GM19099 (cell line): ENCODE measurements around the gene SACS.

ENCODE experiments used
- POLR2A ChIP-seq: IDR thresholded peaks from 3 replicates; pipeline ENCODE4 v1.6.1; 2011; ENCODE audit warnings: low read depth; ENCODE audit not compliant: insufficient read length; ENCODE audit errors: extremely low read depth

Gene SACS

GRCh38 chr13:23437916-23438315 is 4.4 kb upstream of the SACS start:
- no peak for TF ChIP-seq POLR2A

DNA sequence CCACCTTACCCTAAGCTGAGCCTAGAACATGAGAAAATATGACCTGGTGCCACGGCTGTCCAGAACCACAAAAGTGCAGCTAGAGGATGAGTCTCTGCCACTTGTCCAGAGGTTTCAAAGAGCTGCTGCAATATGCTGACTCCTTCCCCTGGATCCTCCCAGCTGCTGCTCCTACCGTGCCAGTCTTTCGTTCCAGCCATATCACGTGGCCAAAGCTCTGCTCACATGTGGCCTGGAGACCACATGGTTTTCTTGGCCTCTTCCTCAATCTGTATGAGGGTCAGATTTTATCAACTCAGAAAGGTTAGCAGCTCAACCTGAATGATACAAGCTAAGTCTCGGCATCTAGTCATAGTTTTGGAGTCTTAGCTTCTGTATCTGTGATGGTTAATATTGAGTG is 3.2 kb upstream of the SACS start:
- no peak for TF ChIP-seq POLR2A

DNA sequence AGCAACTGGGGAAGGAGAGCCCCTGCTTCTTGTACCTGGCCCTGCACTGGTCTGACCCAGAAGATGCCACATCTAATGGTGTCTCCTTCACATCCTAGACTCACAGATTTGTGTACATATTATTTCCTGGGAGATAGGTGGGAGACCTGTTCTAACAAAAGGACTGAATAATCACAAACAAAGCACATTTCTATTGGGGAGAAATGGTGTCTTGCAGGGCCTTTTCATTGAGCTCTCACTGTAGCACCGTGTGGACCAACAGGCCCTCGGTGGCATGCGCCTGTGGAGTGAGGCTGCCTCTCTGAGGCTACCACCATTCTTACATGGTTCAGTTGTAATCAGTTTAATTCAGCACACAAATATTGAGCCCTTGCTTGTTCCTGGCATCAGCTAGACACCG is 989 bp upstream of the SACS start:
- TF ChIP-seq POLR2A, result no peak

- no peak for TF ChIP-seq POLR2A
Measured at GRCh38 chr13:23432626-23433025, 876 bp downstream of the SACS start.

DNA sequence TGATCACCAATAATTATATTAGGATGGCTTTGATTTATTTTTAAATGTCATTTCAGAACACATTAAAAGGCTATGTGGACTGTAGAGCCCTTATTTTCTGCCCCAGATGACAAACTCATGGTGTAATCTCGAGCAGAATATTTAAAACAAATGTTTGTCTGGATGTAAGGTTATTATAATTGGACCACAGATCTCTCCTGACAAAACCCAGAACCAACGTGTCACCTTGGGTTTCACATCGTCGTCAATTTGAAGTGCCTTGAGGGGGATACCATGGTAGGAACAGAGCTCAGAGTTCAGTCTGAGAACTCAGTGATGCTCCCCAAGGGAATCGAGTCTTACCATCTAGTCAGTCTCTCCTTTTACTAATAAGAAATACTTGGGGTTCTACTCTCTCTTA is 2.8 kb downstream of the SACS start:
- TF ChIP-seq POLR2A, result no peak

GRCh38 chr13:23427881-23428528 is 5.5 kb downstream of the SACS start:
- no peak for TF ChIP-seq POLR2A

DNA sequence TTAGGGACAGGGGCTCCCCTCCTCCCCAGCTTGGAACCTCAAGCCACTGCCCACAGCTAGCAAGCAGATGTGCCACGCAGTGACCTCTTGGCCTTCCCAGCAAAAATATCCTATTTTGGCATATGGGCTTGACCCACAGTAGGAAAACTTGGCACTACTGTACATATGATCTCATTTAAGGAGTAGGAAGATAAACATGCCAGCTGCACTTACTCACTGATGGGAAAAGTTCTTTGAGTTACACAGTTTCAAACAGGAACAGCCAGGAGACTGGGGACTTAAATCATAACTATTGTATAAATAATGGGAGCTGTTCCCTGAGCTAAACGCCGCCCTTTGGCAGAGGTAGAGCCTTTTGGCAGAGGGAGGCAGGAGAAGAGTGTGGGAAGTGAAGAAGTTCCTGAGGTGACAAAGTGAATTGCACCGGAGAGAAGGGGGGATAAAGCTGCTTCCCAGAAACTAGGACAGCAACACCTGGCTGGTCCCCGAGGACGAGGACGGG is 6.1 kb downstream of the SACS start:
- no peak for TF ChIP-seq POLR2A

DNA sequence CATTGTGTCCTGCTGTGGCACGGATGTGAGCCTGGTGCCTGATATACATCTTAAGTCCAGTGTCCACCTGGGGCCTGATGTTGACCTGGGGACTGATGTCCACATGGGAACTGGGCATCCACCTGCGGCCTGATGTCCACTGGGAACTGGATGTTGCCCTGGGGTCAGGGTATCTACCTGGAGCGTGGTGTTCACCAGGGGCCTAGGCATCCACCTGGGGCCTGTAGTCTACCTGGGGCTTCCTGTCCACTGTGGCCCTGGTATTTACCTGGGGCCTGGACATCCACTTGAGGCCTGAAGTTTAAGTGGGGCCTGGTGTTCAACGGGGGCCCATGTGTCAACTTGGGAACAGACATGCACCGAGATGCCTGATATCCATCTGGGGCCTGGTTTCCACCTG is 11.9 kb downstream of the SACS start:
- no peak for TF ChIP-seq POLR2A

DNA sequence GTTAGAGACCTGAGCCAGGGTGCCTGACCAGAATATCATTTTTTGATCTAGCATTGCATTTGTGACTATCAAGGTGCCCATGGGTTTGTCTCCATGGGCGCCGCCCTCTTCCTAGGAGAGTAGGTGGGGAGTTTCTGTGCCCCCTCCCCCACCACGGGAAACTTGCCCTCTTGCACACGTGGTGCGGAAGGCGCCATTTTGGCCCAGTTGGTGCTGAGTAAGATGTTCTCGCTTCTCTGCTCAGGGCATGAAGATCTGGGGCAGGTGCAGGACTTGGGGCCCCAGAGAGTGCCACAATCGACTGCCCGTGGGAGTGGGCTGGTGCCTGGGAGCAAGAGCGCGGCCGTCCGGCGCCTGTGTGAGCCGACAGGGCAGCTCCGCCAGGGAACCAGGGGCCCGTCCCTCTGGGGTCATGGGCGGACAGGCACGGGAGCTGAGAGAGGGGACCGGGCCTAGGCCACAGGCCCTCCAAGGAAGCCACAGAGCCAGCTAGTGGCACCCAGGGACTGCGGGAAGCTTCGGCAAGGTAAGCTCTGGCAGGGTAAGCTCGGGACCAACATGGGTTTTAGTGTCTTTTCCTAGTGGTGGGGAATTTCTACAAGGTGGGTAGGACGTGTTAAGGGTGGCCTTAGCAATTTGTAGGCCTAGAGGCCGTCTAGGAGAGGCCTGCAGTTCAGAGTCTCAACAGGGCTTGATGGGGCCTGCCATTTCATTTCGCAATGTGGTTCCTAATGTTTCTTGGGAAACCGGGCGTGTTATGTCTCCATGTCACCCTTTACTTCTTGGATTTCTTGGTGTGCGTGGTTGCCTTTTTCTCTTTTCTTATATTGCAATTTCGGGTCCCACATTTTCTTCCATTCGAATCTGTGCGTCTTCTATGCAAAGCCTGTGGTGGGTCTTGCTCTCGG is 14.5 kb downstream of the SACS start:
- no peak for TF ChIP-seq POLR2A

DNA sequence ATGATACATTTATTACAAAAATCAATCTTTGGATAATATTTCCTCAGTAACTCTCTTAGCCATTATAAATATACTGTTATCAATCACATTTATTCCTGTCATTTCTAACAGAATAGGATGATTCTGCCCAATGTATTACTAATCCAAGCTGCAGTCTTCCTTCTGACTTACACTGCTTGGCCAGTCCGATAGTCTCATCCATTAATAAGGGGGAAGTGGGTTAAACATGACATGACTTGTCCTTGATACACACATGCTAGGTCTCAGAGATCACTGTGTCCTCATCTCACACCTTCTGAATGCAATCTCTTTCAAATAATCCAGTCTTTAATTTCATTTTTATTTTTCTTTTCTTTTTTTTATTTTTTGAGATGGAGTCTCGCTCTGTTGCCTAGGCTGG is 18.8 kb downstream of the SACS start:
- TF ChIP-seq POLR2A, result no peak

DNA sequence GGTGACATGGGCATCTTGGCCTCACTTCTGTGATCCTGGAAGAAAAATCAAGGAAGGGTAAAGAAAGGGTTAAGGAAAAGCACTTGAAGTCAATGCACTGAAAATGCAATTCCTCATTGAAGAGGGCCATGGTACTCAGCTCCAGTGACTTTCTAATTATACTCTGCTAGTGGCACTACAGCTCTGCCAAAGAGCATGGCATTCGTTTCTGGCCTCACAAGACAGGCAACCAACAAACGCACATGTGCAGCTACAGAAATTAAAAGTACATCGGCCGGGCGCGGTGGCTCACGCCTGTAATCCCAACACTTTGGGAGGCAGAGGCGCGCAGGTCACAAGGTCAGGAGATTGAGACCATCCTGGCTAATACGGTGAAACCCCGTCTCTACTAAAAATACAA is 21.8 kb downstream of the SACS start:
- no peak for TF ChIP-seq POLR2A

- TF ChIP-seq POLR2A, result no peak
Measured at GRCh38 chr13:23411220-23411619, 22.3 kb downstream of the SACS start.

- TF ChIP-seq POLR2A, result no peak
Measured at GRCh38 chr13:23408026-23408425, 25.5 kb downstream of the SACS start.

- no peak for TF ChIP-seq POLR2A
Measured at GRCh38 chr13:23399347-23399746, 34.2 kb downstream of the SACS start.

DNA sequence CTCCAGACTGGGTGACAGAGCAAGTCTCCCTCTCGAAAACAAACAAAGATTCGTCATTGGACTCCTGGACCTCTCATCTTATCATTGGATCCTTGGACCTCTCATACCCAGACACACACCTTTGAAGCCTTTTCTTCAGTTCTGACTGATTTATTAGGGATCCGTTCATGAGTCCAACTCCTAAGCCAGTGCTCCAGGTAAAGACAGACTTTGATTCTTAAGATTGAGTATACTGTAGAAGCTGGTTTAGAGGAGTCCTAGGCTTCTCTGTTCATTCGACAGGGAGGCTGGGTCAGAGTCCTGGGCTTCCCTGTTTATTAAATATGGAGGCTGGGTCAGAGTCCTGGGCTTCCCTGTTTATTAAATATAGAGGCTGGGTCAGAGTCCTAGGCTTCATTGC is 38.7 kb downstream of the SACS start:
- no peak for TF ChIP-seq POLR2A
